Natural killer cell (primary cell): ENCODE measurements around the gene TMC2. TPM values are rescaled to one million over a fixed set of nuclear protein-coding genes. Genes with fewer than 3 reads are reported as not detected.

Experiments
- ATAC-seq, 3 donors: fragments of 150-1000 bp in 2 of 3; fragments of 200-7000 bp in 1 of 3; cut with Tn5 transposase; 1 replicate in 1 of 3; 2 replicates in 2 of 3; pipeline ENCODE4 v1.10.0; 2021; ENCODE audit warnings: mild to moderate bottlenecking in 2 of 3, moderate library complexity in 2 of 3
- DNase-seq, 2 donors: peaks; one replicate each; pipeline versions ENCODE4 v3.0.0 to v3.0.0-alpha.2; 2013 to 2021; ENCODE audit warnings: mixed read lengths in 1 of 2
- H3K27ac ChIP-seq: one replicate; pipeline ENCODE4 v1.5.1; 2013; ENCODE audit warnings: mild to moderate bottlenecking, low read length
- H3K27me3 ChIP-seq: one replicate; pipeline ENCODE4 v1.6.1; 2013; ENCODE audit warnings: low read length; ENCODE audit not compliant: control insufficient read depth, insufficient read depth
- H3K36me3 ChIP-seq: one replicate; pipeline ENCODE4 v1.6.1; 2013; ENCODE audit warnings: low read length; ENCODE audit not compliant: control insufficient read depth, insufficient read depth
- H3K4me1 ChIP-seq: one replicate; pipeline ENCODE4 v1.6.1; 2013; ENCODE audit warnings: low read length; ENCODE audit not compliant: control insufficient read depth, insufficient read depth
- H3K4me3 ChIP-seq: one replicate; pipeline ENCODE4 v1.5.1; 2013; ENCODE audit warnings: low read length
- H3K9me3 ChIP-seq: one replicate; pipeline ENCODE4 v1.6.1; 2013; ENCODE audit warnings: low read length; ENCODE audit not compliant: control insufficient read depth, insufficient read depth
- H3K27ac Mint-ChIP-seq, 2 donors: one replicate each; pipeline ENCODE4 v1.8.0; 2022; ENCODE audit warnings: mild to moderate bottlenecking in 2 of 2, mixed read lengths in 2 of 2, moderate library complexity in 1 of 2
- H3K27me3 Mint-ChIP-seq, 2 donors: one replicate each; pipeline ENCODE4 v1.8.0; 2022; ENCODE audit warnings: low read depth in 2 of 2, mixed read lengths in 2 of 2
- H3K36me3 Mint-ChIP-seq: one replicate; pipeline ENCODE4 v1.8.0; 2022; ENCODE audit warnings: mixed read lengths
- H3K4me1 Mint-ChIP-seq, 2 donors: one replicate each; pipeline ENCODE4 v1.8.0; 2022; ENCODE audit warnings: mixed read lengths in 2 of 2
- H3K4me3 Mint-ChIP-seq: one replicate; pipeline ENCODE4 v1.8.0; 2022; ENCODE audit warnings: mild to moderate bottlenecking, moderate library complexity, mixed read lengths
- H3K9me3 Mint-ChIP-seq, 2 donors: one replicate each; pipeline ENCODE4 v1.8.0; 2022; ENCODE audit warnings: mixed read lengths in 2 of 2
- WGBS: methylation state at CpG from one replicate; pipeline ENCODE4 v1.1.7; 2013; ENCODE audit warnings: missing lambda C conversion rate; ENCODE audit not compliant: insufficient coverage; 5-methylcytosine and 5-hydroxymethylcytosine counted together
- intact Hi-C: fragments of 100-400 bp; cut with micrococcal nuclease; formaldehyde crosslinking; loops from one replicate; pipeline ENCODE4 v1.14.2; 2022
- total RNA-seq, 4 donors: library from RNA; stranded (reverse); fragments of 120-200 nt in 1 of 4; gene quantifications; one replicate each; pipeline versions ENCODE4 v1.2.3 to v1.2.4, GENCODE V29; 2013 to 2022
- TF ChIP-seq, protein P1 (sequence below): fragments of 200-600 bp; IDR thresholded peaks from one replicate; pipeline ENCODE4 v1.8.0; 2022; ENCODE audit warnings: antibody characterized with exemption

TMC2 gene
- total RNA-seq, 3 donors from 2014 or later (not counting 1 experiment from before 2014, with no cell fraction given), result 0.94 to 1.3 TPM; not detected in 1

DNA sequence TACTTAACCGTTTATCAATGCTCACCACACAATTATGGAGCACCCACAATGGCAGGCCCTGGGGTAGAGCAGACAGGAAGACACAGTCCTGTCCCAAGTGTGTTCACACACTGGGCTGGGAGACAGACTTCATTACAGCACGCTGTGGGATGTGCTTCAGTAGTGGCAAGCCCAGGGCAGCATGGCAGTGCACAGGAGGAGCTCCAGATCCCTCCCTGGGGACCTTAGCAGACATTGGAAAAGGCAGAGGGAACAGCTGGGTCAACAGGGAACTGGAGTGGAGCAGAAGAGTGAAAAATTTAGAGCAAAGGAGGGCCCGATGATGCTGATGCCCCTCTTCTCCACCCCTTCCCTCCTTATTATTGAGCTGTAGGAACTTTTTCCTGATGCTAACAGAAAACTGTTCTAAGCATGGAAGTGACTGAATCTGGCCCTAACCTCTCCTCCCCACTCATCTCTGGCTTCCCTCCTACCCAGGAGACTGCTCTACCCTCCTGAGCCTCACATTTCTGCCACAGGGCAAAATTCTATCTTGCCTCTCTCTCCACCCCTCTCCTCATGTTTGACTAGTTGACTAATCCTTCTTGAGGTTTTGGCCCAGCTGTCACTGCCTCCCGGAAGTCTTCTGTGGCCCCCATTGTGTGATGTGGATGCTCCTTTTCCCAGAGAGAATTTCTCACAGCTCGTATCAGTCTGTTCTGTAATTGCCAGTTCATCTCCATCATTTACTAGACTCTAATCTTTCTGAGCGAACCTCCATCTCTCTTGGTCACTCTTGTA is 74.8 kb downstream of the TMC2 start:
- H3K4me3 Mint-ChIP-seq, result no peak overlapping the region
- H3K9me3 Mint-ChIP-seq, result peaks cover 8 to 10% of the 10 kb centered on the region in 2 donors
- peaks cover 23 to 35% of the 10 kb centered on the region in 2 donors for H3K27me3 Mint-ChIP-seq
- Histone ChIP-seq H3K4me1 (no peaks in the 10 kb centered on the region), H3K27me3 (peaks cover 8% of the 10 kb centered on the region), H3K4me3 (no peak overlapping the region), H3K36me3 (no peaks in the 10 kb centered on the region), H3K9me3 (peaks cover 3% of the 10 kb centered on the region), H3K27ac (no peak overlapping the region)
- TF ChIP-seq, protein P1, sequence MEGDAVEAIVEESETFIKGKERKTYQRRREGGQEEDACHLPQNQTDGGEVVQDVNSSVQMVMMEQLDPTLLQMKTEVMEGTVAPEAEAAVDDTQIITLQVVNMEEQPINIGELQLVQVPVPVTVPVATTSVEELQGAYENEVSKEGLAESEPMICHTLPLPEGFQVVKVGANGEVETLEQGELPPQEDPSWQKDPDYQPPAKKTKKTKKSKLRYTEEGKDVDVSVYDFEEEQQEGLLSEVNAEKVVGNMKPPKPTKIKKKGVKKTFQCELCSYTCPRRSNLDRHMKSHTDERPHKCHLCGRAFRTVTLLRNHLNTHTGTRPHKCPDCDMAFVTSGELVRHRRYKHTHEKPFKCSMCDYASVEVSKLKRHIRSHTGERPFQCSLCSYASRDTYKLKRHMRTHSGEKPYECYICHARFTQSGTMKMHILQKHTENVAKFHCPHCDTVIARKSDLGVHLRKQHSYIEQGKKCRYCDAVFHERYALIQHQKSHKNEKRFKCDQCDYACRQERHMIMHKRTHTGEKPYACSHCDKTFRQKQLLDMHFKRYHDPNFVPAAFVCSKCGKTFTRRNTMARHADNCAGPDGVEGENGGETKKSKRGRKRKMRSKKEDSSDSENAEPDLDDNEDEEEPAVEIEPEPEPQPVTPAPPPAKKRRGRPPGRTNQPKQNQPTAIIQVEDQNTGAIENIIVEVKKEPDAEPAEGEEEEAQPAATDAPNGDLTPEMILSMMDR, result no peak
- no peak overlapping the region for H3K27ac Mint-ChIP-seq
- WGBS, result 58% methylated on average over 6 of the region's 6 CpGs
- ATAC-seq (no peak), DNase-seq (no peak)
- H3K4me1 Mint-ChIP-seq, result no peaks in the 10 kb centered on the region
- intact Hi-C loops, result no loop called here
- peaks cover 12% of the 10 kb centered on the region for H3K36me3 Mint-ChIP-seq

DNA sequence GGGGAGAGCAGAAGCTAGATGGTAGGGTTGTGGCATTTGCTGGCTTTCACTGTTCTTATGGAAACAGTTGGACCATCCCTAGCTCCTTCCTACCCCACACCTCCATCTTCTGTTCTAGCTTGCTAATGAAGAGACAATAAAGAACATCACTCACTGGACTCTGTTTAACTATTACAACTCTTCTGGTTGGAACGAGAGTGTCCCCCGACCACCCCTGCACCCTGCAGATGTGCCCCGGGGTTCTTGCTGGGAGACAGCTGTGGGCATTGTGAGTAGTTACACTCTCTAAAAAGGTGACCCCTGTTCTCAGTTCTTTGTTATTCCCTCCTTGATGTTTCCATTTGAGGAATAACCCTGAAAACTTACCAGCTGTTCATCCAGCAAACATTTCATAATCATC is 75.7 kb downstream of the TMC2 start:
- intact Hi-C loops, result no loop called here
- H3K4me1 ChIP-seq, result no peaks in the 10 kb centered on the region
- Mint-ChIP-seq H3K9me3 (peaks cover 5% of the 10 kb centered on the region in 2 donors), H3K36me3 (peaks cover 5% of the 10 kb centered on the region), H3K27me3 (peaks cover 29 to 32% of the 10 kb centered on the region in 2 donors), H3K4me1 (no peaks in the 10 kb centered on the region), H3K4me3 (no peak overlapping the region), H3K27ac (no peak overlapping the region)
- H3K36me3 ChIP-seq, result no peaks in the 10 kb centered on the region
- H3K27ac ChIP-seq, result no peak overlapping the region
- ATAC-seq, result no peak
- WGBS, result 90% methylated on average over 3 of the region's 3 CpGs
- H3K4me3 ChIP-seq, result no peak overlapping the region
- peaks cover 8% of the 10 kb centered on the region for H3K27me3 ChIP-seq
- no peaks in the 10 kb centered on the region for H3K9me3 ChIP-seq
- TF ChIP-seq, protein P1, result no peak
- DNase-seq, result no peak

DNA sequence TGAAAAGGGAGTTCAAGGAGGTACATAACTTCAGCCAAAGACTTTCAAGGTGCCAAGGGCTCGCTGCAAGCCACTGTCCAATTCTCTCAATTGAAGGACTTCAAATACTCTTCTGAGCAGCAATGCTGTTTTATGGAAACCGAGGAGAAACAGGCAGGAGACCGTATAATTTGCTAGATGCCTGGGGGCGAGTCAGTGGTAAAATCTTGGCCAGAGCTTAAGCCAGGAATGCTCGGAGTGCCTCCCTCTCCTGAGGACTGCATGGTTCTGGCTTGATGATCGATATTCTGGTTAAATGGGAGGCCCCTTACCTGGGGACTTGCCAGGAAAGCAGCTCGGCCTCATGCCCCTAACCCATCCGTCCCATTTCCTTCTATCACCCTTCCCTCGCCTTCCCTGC is 80.3 kb downstream of the TMC2 start:
- TF ChIP-seq, protein P1, result no peak
- Mint-ChIP-seq H3K36me3 (no peaks in the 10 kb centered on the region), H3K27ac (no peak overlapping the region), H3K27me3 (peaks cover 22 to 32% of the 10 kb centered on the region in 2 donors), H3K9me3 (no peaks in the 10 kb centered on the region), H3K4me1 (no peaks in the 10 kb centered on the region), H3K4me3 (no peak overlapping the region)
- Histone ChIP-seq H3K27me3 (peaks cover 3% of the 10 kb centered on the region), H3K9me3 (no peaks in the 10 kb centered on the region), H3K4me1 (no peaks in the 10 kb centered on the region), H3K27ac (no peak overlapping the region), H3K36me3 (no peaks in the 10 kb centered on the region), H3K4me3 (no peak overlapping the region)
- ATAC-seq (no peak), DNase-seq (no peak)
- intact Hi-C loops, result no loop called here
- 81% methylated on average over 9 of the region's 9 CpGs for WGBS
